H1 (cell line): Measurements from ENCODE around the gene EZH2. TPM values are rescaled to one million over a fixed set of nuclear protein-coding genes. Genes with fewer than 3 reads are reported as not detected.

Experiments
- CTCF ChIA-PET: fragments of 300-600 bp; sonication (Branson Sonifier 250); formaldehyde crosslinking; loops from one replicate; lab custom pipeline; 2021; ENCODE audit not compliant: partially characterized antibody; lab: Charles Lee
- POLR2A ChIA-PET: fragments of 300-600 bp; sonication (Branson Sonifier 250); formaldehyde crosslinking; loops from one replicate; lab custom pipeline; 2021; ENCODE audit warnings: inconsistent platforms; ENCODE audit not compliant: partially characterized antibody; lab: Charles Lee
- DNase-seq, 2 experiments: peaks; one replicate each; pipeline versions ENCODE4 v3.0.0 to v3.0.0-alpha.2; 2010 to 2022; ENCODE audit warnings: low spot score in 2 of 2, low read depth in 1 of 2, mixed read lengths in 1 of 2
- FAIRE-seq: peaks from 2 replicates; lab custom pipeline; 2011; peaks lifted over from hg19 to GRCh38; lab: Jason Lieb, UNC
- H2AFZ ChIP-seq: 2 replicates; pipeline ENCODE4 v1.8.1; 2012; ENCODE audit warnings: low read length, inconsistent platforms
- H2AK5ac ChIP-seq: 2 replicates; pipeline ENCODE4 v1.6.1; 2013; ENCODE audit warnings: low read depth, low read length
- H2BK120ac ChIP-seq: replicated peaks from 2 replicates; pipeline ENCODE3; 2013; ENCODE audit warnings: low read depth, low read length, inconsistent platforms
- H2BK12ac ChIP-seq: 2 replicates; pipeline ENCODE4 v1.6.1; 2013; ENCODE audit warnings: low read depth, low read length
- H2BK15ac ChIP-seq: 2 replicates; pipeline ENCODE4 v1.6.1; 2013; ENCODE audit warnings: low read length
- H2BK20ac ChIP-seq: 2 replicates; pipeline ENCODE4 v1.6.1; 2013; ENCODE audit warnings: low read length
- H2BK5ac ChIP-seq: 2 replicates; pipeline ENCODE4 v1.6.1; 2013; ENCODE audit warnings: low read depth, low read length
- H3K14ac ChIP-seq: 2 replicates; pipeline ENCODE4 v1.6.1; 2013; ENCODE audit warnings: inconsistent platforms; ENCODE audit not compliant: insufficient read length
- H3K18ac ChIP-seq: 2 replicates; pipeline ENCODE4 v1.6.1; 2013; ENCODE audit warnings: low read length; ENCODE audit errors: extremely low read depth
- H3K23ac ChIP-seq: 2 replicates; pipeline ENCODE4 v1.6.1; 2013; ENCODE audit warnings: inconsistent platforms; ENCODE audit not compliant: insufficient read length
- H3K23me2 ChIP-seq: 2 replicates; pipeline ENCODE4 v1.6.1; 2013; ENCODE audit warnings: low read depth, low read length
- H3K27ac ChIP-seq: 2 replicates; pipeline ENCODE4 v1.6.1; 2011; ENCODE audit warnings: low read depth, low read length, inconsistent platforms
- H3K27me3 ChIP-seq, 4 experiments: replicated peaks in 1 of 4; 1 replicate in 1 of 4; 2 replicates in 3 of 4; pipeline versions ENCODE4 v1.6.1 to v1.8.1; 2011 to 2013; ENCODE audit warnings: low read length in 3 of 4, mild to moderate bottlenecking in 3 of 4, inconsistent platforms in 2 of 4, mixed read lengths in 2 of 4, moderate library complexity in 1 of 4; ENCODE audit not compliant: control insufficient read depth in 3 of 4, insufficient read depth in 3 of 4; ENCODE audit errors: extremely low read depth in 1 of 4
- H3K36me3 ChIP-seq, 4 experiments: 2 replicates each; pipeline versions ENCODE4 v1.6.1 to v1.8.1; 2011 to 2013; ENCODE audit warnings: mild to moderate bottlenecking in 4 of 4, low read length in 3 of 4, moderate library complexity in 2 of 4, control low read depth in 1 of 4, inconsistent platforms in 1 of 4; ENCODE audit not compliant: insufficient read depth in 4 of 4, control insufficient read depth in 2 of 4
- H3K4ac ChIP-seq: replicated peaks from 2 replicates; pipeline ENCODE3; 2013; ENCODE audit warnings: low read length, low read depth, mixed read lengths, inconsistent platforms; ENCODE audit not compliant: insufficient read length
- H3K4me1 ChIP-seq, 4 experiments: replicated peaks in 1 of 4; 1 replicate in 1 of 4; 2 replicates in 3 of 4; pipeline versions ENCODE4 v1.6.1 to v1.8.1; 2011 to 2013; ENCODE audit warnings: low read length in 3 of 4, inconsistent platforms in 2 of 4, mixed read lengths in 1 of 4; ENCODE audit not compliant: insufficient read depth in 4 of 4, control insufficient read depth in 3 of 4
- H3K4me2 ChIP-seq, 2 experiments: 2 replicates each; pipeline versions ENCODE4 v1.6.1 to v1.8.1; 2011 to 2013; ENCODE audit warnings: low read depth in 2 of 2, low read length in 2 of 2, control low read depth in 1 of 2, inconsistent platforms in 1 of 2, mild to moderate bottlenecking in 1 of 2; ENCODE audit not compliant: insufficient read depth in 1 of 2
- H3K4me3 ChIP-seq, 4 experiments: fragments of 200-600, 300-600 bp in 1 of 4; sonication (generic), shearing (Covaris generic), sonication (Bioruptor Twin) in 1 of 4; 2 replicates each; pipeline versions ENCODE4 v1.5.1 to v1.8.1; 2011 to 2016; ENCODE audit warnings: low read length in 4 of 4, low read depth in 3 of 4, control low read depth in 2 of 4, inconsistent platforms in 2 of 4, mild to moderate bottlenecking in 2 of 4, mixed read lengths in 1 of 4, moderate library complexity in 1 of 4; ENCODE audit not compliant: insufficient read depth in 2 of 4; ENCODE audit errors: extremely low read depth in 1 of 4
- H3K56ac ChIP-seq: replicated peaks from 2 replicates; pipeline ENCODE3; 2013; ENCODE audit warnings: low read depth, mild to moderate bottlenecking, mixed read lengths, low read length, inconsistent platforms; ENCODE audit not compliant: insufficient read length
- H3K79me1 ChIP-seq: 2 replicates; pipeline ENCODE4 v1.6.1; 2013; ENCODE audit warnings: low read depth, low read length, control low read depth
- H3K79me2 ChIP-seq, 2 experiments: 2 replicates each; pipeline versions ENCODE4 v1.6.1 to v1.8.1; 2012 to 2013; ENCODE audit warnings: low read length in 2 of 2, mild to moderate bottlenecking in 2 of 2, inconsistent platforms in 1 of 2; ENCODE audit not compliant: insufficient read depth in 2 of 2, control insufficient read depth in 1 of 2
- H3K9ac ChIP-seq, 4 experiments: replicated peaks in 1 of 4; 1 replicate in 1 of 4; 2 replicates in 3 of 4; pipeline versions ENCODE4 v1.6.1 to v1.8.1; 2011 to 2013; ENCODE audit warnings: low read depth in 3 of 4, low read length in 3 of 4, control low read depth in 2 of 4, mild to moderate bottlenecking in 2 of 4, moderate library complexity in 2 of 4, inconsistent platforms in 1 of 4; ENCODE audit errors: extremely low read depth in 1 of 4
- H3K9me3 ChIP-seq, 2 experiments: 2 replicates each; pipeline versions ENCODE4 v1.6.1 to v1.8.1; 2012 to 2013; ENCODE audit warnings: mild to moderate bottlenecking in 2 of 2, moderate library complexity in 2 of 2, control low read depth in 1 of 2, inconsistent platforms in 1 of 2, low read depth in 1 of 2, low read length in 1 of 2, mixed read lengths in 1 of 2; ENCODE audit not compliant: insufficient read depth in 2 of 2
- H4K20me1 ChIP-seq, 2 experiments: replicated peaks in 1 of 2; 2 replicates each; pipeline versions ENCODE3 to v1.8.1; 2011 to 2013; ENCODE audit warnings: inconsistent platforms in 2 of 2, low read length in 2 of 2, mild to moderate bottlenecking in 1 of 2; ENCODE audit not compliant: insufficient read depth in 2 of 2, control insufficient read depth in 1 of 2
- H4K5ac ChIP-seq: 2 replicates; pipeline ENCODE4 v1.6.1; 2013; ENCODE audit warnings: low read length, low read depth, mixed read lengths, inconsistent platforms; ENCODE audit not compliant: insufficient read length
- H4K8ac ChIP-seq: 2 replicates; pipeline ENCODE4 v1.8.0; 2013; ENCODE audit warnings: mild to moderate bottlenecking, moderate library complexity, low read length, inconsistent platforms; ENCODE audit not compliant: insufficient read depth; ENCODE audit errors: extremely low read depth
- H4K91ac ChIP-seq: replicated peaks from 2 replicates; pipeline ENCODE3; 2013; ENCODE audit warnings: low read length, mixed read lengths, inconsistent platforms; ENCODE audit not compliant: insufficient read length
- NANOG ChIP-seq: IDR thresholded peaks from 2 replicates; pipeline ENCODE4 v1.6.1; 2011; ENCODE audit warnings: low read length, low read depth, mild to moderate bottlenecking, inconsistent platforms; ENCODE audit not compliant: insufficient read depth, poor library complexity, severe bottlenecking
- POLR2A ChIP-seq, 2 experiments: IDR thresholded peaks; 1 replicate in 1 of 2; 2 replicates in 1 of 2; pipeline ENCODE4 v1.6.1; 2011; ENCODE audit warnings: low read depth in 2 of 2, low read length in 2 of 2, mild to moderate bottlenecking in 2 of 2; ENCODE audit errors: control extremely low read depth in 1 of 2
- WGBS, 2 experiments: shearing (Covaris generic) in 1 of 2; methylation state at CpG; one replicate each; pipeline versions ENCODE4 v1.1.6 to v1.1.7; 2013 to 2015; ENCODE audit warnings: low lambda C conversion rate in 2 of 2, mixed read lengths in 2 of 2, inconsistent platforms in 1 of 2, low coverage in 1 of 2, missing lambda C conversion rate in 1 of 2; ENCODE audit not compliant: insufficient replicate concordance in 2 of 2, insufficient coverage in 1 of 2, insufficient read length in 1 of 2; ENCODE audit errors: extremely low coverage in 1 of 2, missing lambda C conversion rate in 1 of 2; 5-methylcytosine and 5-hydroxymethylcytosine counted together
- polyA plus RNA-seq, 7 experiments: library from polyadenylated mRNA; depleted of rRNA in 3 of 7; stranded (reverse) in 5 of 7; unstranded in 2 of 7; fragments of >200 nt in 5 of 7; fragments of 200-250 nt in 2 of 7; gene quantifications; 1 replicate in 5 of 7; 2 replicates in 1 of 7; 4 replicates in 1 of 7; pipeline versions ENCODE4 v1.2.1 to v1.2.3, GENCODE V29; 2011 to 2013; ENCODE audit warnings: missing spikeins in 2 of 7, mixed read lengths in 2 of 7
- total RNA-seq: library from RNA; stranded (reverse); fragmentation: NEBNext Ultra II Directional; extraction: Animal tissue kit (Norgen Biotek cat#: 25700); gene quantifications from 2 replicates; pipeline ENCODE4 v1.2.1, GENCODE V29; 2021

EZH2 gene
- total and polyA plus RNA-seq, 2 of the 8 experiments (the other 6 are each of a cell fraction or from before 2014, with no cell fraction given), result 28.9 to 49.0 TPM

- Histone ChIP-seq H2BK15ac (no peak overlapping the region), H3K79me2 (no peaks in the 10 kb centered on the region), H3K27me3 (no peaks in the 10 kb centered on the region)
- no peak for TF ChIP-seq POLR2A (IDR thresholded peaks at IDR 0.05; ENCODE audit: control extremely low read depth in 1 of 2, low read depth in 2 of 2, low read length in 2 of 2)
- TF ChIP-seq NANOG, result no peak
- TF ChIP-seq, all 59 proteins: peak for 0
- no peak for DNase-seq
- no peak overlapping the region for H2BK120ac ChIP-seq
- H2BK12ac ChIP-seq, result no peak overlapping the region
- no peak overlapping the region for H4K91ac ChIP-seq
- CTCF ChIA-PET, result interaction anchor here (1.0 to 1.6 kb wide), 4 partner anchors 9 to 43 kb away, joined by 3 to 7 read pairs (median 4); no protein-coding TSS in a partner anchor
- H3K23ac ChIP-seq, result no peak overlapping the region
- H2BK20ac ChIP-seq, result no peak overlapping the region
- no peak overlapping the region for H2BK5ac ChIP-seq
- no peak overlapping the region for H2AFZ ChIP-seq
- H3K56ac ChIP-seq, result no peak overlapping the region
- H4K20me1 ChIP-seq, result peaks cover 0 to 1% of the 10 kb centered on the region in 2 experiments
- H3K14ac ChIP-seq, result no peak overlapping the region
- no peak overlapping the region for H3K27ac ChIP-seq
- H4K5ac ChIP-seq, result no peak overlapping the region
- no peak overlapping the region for H2AK5ac ChIP-seq
- no peaks in the 10 kb centered on the region for H3K36me3 ChIP-seq
- no peak overlapping the region for H3K18ac ChIP-seq
- H3K4me1 ChIP-seq, result peaks cover 0 to 2% (median 0%) of the 10 kb centered on the region in 4 experiments; a peak in 1 of 7 replicates
- no peak overlapping the region for H3K4me2 ChIP-seq
- peaks cover 2% of the 10 kb centered on the region; the same call in 1 of the 2 replicates for H3K23me2 ChIP-seq
- H4K8ac ChIP-seq, result no peak overlapping the region
- no peak overlapping the region for H3K4ac ChIP-seq
- H3K4me3 ChIP-seq, result no peak overlapping the region
- no peak overlapping the region for H3K9ac ChIP-seq
- POLR2A ChIA-PET, result interaction anchor here (1.1 kb wide), 1 partner anchor 38 kb away, joined by 4 read pairs; no protein-coding TSS in a partner anchor
- FAIRE-seq, result no peak
- H3K9me3 ChIP-seq, result no peaks in the 10 kb centered on the region
- H3K79me1 ChIP-seq, result no peaks in the 10 kb centered on the region
- WGBS, 2 experiments, result 85% methylated on average over 5 of the region's 5 CpGs; no CpG with 5 or more reads in 1 of the 2 experiments
Observed at GRCh38 chr7:148924011-148924410, 39.9 kb upstream of the EZH2 start.
